Body of pancreas (tissue), 4 donors: ENCODE measurements around the gene COL4A2. TPM values are rescaled to one million over a fixed set of nuclear protein-coding genes. Genes with fewer than 3 reads are reported as not detected.

Experiments
- ATAC-seq: fragments of 150-250 bp; one replicate; pipeline ENCODE4 v1.9.1; 2016
- DNase-seq, 4 donors: peaks; one replicate each; pipeline ENCODE4 v3.0.0-alpha.2; 2019
- H3K27ac ChIP-seq, 4 donors: fragments of 200-600 bp; sonication (generic); 1 replicate in 3 of 4; 2 replicates in 1 of 4; pipeline versions ENCODE4 v1.5.1 to v1.6.1; 2016 to 2019; ENCODE audit warnings: mild to moderate bottlenecking in 1 of 4, mixed read lengths in 1 of 4, moderate library complexity in 1 of 4
- H3K27me3 ChIP-seq, 2 donors: fragments of 200-600 bp; sonication (generic); one replicate each; pipeline ENCODE4 v1.6.0; 2016; ENCODE audit warnings: mild to moderate bottlenecking in 1 of 2
- H3K36me3 ChIP-seq, 2 donors: fragments of 200-600 bp; sonication (generic); replicated peaks in 1 of 2; 2 replicates each; pipeline ENCODE4 v1.5.1; 2016; ENCODE audit warnings: low read depth in 2 of 2; ENCODE audit not compliant: insufficient read depth in 1 of 2
- H3K4me1 ChIP-seq: fragments of 200-600 bp; sonication (generic); one replicate; pipeline ENCODE4 v1.6.0; 2016
- H3K4me3 ChIP-seq, 2 donors: fragments of 200-600 bp; sonication (generic); 1 replicate in 1 of 2; 2 replicates in 1 of 2; pipeline ENCODE4 v1.5.1; 2016 to 2019
- H3K9me3 ChIP-seq, 3 donors: fragments of 200-600 bp; sonication (generic); 1 replicate in 2 of 3; 2 replicates in 1 of 3; pipeline ENCODE4 v1.5.1; 2016
- POLR2A ChIP-seq, 3 donors: fragments of 450-650 bp; IDR thresholded peaks; one replicate each; pipeline ENCODE4 v1.6.1; 2016; ENCODE audit warnings: antibody characterized with exemption in 3 of 3, mild to moderate bottlenecking in 2 of 3
- WGBS, 2 donors: methylation state at CpG; one replicate each; pipeline ENCODE4 v1.1.5; 2017; 5-methylcytosine and 5-hydroxymethylcytosine counted together
- intact Hi-C: fragments of 100-400 bp; cut with DNase I; formaldehyde crosslinking; loops from one replicate; pipeline ENCODE4 v1.15.1; 2023
- total RNA-seq, 2 donors: library from RNA; depleted of rRNA; stranded (reverse); fragments of >200 nt; gene quantifications; one replicate each; pipeline ENCODE4 v1.1.0, GENCODE V29; 2016
- TF ChIP-seq, protein P1 (sequence below), 7 experiments: fragments of 450-650 bp in 4 of 7; fragments of 200-600 bp in 3 of 7; sonication (generic) in 3 of 7; IDR thresholded peaks; one replicate each; pipeline ENCODE4 v1.5.1; 2016 to 2019; ENCODE audit warnings: antibody characterized with exemption in 7 of 7

The COL4A2 gene
- total RNA-seq, 2 donors from 2014 or later = 69.3 to 230 TPM

DNA sequence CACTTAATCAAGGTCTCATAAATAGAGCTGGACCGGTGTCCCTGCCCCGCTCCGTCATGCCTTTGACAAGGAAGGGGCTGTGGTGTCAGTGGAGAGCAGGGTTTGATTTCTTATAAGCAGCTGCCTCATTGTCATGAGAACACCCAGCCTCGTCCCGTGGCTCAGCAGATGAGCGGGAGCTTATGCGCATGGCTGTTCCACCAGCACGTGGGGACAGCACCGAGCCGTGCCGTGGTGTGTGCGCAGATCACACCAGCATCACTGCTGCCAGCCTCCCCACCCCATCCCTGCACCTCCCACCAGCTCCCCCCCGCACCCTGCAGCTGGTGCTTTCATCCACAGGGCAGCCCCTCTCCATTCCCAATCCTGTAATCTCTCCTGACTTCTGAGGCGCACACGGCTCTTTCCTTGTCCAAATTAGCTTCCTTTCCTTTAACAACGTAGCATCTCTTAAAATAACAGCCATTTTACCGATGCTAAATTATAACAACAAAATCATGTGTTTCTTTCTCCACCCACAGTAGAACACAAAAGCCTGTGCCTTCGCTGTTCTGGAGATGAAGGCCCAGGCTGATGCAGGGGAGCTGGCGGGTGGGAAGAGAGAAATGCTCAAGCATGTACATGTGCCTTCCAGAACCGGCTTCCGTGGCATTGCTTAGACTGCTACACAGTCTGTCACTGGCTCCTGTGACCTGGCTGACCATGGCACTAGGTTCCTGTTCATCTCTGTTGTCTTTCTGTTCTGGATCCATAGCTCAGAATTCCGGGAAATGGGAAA lies 157.7 kb downstream of the COL4A2 start:
- 76 to 83% methylated on average over 22 of the region's 22 CpGs for WGBS, 2 donors
- TF ChIP-seq POLR2A (IDR thresholded peaks at IDR 0.05) = no peak
- TF ChIP-seq, protein P1, sequence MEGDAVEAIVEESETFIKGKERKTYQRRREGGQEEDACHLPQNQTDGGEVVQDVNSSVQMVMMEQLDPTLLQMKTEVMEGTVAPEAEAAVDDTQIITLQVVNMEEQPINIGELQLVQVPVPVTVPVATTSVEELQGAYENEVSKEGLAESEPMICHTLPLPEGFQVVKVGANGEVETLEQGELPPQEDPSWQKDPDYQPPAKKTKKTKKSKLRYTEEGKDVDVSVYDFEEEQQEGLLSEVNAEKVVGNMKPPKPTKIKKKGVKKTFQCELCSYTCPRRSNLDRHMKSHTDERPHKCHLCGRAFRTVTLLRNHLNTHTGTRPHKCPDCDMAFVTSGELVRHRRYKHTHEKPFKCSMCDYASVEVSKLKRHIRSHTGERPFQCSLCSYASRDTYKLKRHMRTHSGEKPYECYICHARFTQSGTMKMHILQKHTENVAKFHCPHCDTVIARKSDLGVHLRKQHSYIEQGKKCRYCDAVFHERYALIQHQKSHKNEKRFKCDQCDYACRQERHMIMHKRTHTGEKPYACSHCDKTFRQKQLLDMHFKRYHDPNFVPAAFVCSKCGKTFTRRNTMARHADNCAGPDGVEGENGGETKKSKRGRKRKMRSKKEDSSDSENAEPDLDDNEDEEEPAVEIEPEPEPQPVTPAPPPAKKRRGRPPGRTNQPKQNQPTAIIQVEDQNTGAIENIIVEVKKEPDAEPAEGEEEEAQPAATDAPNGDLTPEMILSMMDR (IDR thresholded peaks at IDR 0.05) = no peak
- intact Hi-C loops = no loop called here

DNA sequence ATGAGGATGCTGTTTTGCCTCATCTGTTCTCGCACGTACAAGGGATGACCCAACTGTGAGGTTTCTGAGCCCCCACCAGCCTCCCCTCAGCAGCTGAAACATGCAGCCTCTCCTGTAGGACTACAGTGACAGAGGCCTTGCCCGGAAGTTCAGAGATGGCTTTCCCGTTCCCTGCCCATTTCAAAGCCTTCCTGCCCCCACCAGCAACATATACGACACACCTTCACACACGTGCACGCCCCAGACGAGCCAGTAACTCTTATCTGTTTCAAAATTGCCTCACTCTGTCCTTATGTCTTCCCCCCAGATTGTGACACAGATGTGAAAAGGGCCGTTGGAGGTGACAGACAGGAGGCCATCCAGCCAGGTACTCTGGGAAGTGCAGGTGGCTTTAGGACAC lies 158.6 kb downstream of the COL4A2 start:
- no peak for ATAC-seq
- H3K4me1 ChIP-seq = no peaks in the 10 kb centered on the region
- no peak overlapping the region for H3K27ac ChIP-seq
- H3K36me3 ChIP-seq = no peaks in the 10 kb centered on the region
- 83 to 86% methylated on average over 9 of the region's 9 CpGs for WGBS, 2 donors
- no peak overlapping the region for H3K4me3 ChIP-seq
- no peak for TF ChIP-seq POLR2A (IDR thresholded peaks at IDR 0.05)
- TF ChIP-seq, protein P1 (IDR thresholded peaks at IDR 0.05) = no peak
- intact Hi-C loops = no loop called here
- DNase-seq = no peak
- H3K27me3 ChIP-seq = no peaks in the 10 kb centered on the region
- H3K9me3 ChIP-seq = no peaks in the 10 kb centered on the region

More for the DNA sequence above, 157.7 kb downstream of the COL4A2 start:
- no peak for ATAC-seq
- H3K27me3 ChIP-seq = no peaks in the 10 kb centered on the region
- no peaks in the 10 kb centered on the region for H3K9me3 ChIP-seq
- no peak overlapping the region for H3K27ac ChIP-seq
- H3K4me1 ChIP-seq = no peaks in the 10 kb centered on the region
- DNase-seq = no peak
- no peaks in the 10 kb centered on the region for H3K36me3 ChIP-seq
- H3K4me3 ChIP-seq = no peak overlapping the region

DNA sequence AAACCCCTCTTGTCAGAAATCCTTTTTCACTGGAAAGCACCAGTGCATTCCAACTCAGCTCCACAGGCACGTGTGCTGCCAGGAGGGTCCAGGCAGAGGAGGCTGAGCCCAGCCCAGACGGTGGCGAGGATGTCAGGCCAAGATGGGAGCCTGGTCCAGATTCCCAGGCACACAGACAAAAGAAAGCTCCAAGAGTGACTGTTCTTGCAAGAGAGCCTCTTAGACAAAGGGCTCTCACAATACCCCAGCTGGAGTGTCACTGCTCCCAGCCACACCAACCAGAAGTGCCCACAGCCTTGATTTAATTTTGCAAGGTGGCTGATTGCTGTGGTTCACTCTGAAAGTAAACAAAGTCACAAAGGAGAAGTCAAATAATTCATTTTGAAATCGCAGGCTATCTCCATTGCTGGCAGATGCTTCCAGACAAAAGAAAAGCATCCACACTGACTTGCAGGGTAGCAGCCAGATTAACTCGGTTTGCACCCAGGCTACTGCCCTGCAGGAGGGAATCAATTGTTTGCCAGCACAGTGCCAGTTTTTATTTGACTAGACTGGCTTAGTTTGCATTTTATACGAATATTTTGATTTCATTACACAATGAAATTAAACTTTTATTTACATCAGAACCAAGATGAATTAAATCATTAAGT lies 159.3 kb downstream of the COL4A2 start:
- no peaks in the 10 kb centered on the region for H3K4me1 ChIP-seq
- H3K27ac ChIP-seq = no peak overlapping the region
- H3K4me3 ChIP-seq = no peak overlapping the region
- H3K9me3 ChIP-seq = no peaks in the 10 kb centered on the region
- TF ChIP-seq, protein P1 (IDR thresholded peaks at IDR 0.05) = no peak
- TF ChIP-seq POLR2A (IDR thresholded peaks at IDR 0.05) = no peak
- H3K27me3 ChIP-seq = no peaks in the 10 kb centered on the region
- intact Hi-C loops = no loop called here
- H3K36me3 ChIP-seq = no peaks in the 10 kb centered on the region
- DNase-seq (no peak), ATAC-seq (no peak)
- WGBS, 2 donors = 66 to 69% methylated on average over 6 of the region's 6 CpGs

DNA sequence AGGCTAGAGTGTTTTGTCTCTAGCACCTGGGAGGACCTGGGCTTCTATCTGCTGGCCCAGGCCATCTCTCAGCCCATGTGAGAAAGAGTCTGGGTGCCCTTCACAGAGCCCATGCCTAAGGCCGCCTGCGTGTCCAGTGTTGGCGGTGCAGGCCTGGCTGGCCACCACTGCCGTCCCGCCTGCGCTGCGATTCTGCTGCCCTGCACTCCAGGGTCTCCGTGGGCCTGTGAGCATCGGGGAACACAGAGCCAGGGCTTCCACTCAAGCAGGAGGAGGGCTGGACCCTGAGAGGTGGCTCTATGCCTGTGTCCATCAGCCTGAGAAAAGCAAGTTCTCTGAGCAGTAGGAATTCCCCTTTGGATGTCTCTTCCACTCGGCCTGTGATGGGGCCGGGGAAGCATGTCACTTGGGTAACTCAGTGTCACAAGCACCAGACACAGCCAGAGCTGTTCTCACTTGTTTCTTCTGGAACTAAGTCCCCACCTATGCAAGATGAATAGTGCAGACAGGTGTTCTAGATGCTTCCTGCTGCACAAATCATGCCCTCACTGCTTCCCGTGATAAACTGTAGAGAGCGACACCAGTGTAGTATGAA lies 160.5 kb downstream of the COL4A2 start:
- 93 to 94% methylated on average over 12 to 13 of the region's 13 CpGs for WGBS, 2 donors
- Histone ChIP-seq H3K9me3 (no peaks in the 10 kb centered on the region), H3K36me3 (no peaks in the 10 kb centered on the region), H3K4me1 (no peaks in the 10 kb centered on the region), H3K4me3 (no peak overlapping the region), H3K27me3 (no peaks in the 10 kb centered on the region), H3K27ac (no peak overlapping the region)
- ATAC-seq (no peak), DNase-seq (no peak)
- intact Hi-C loops = no loop called here
- TF ChIP-seq, protein P1 (IDR thresholded peaks at IDR 0.05) = no peak
- no peak for TF ChIP-seq POLR2A (IDR thresholded peaks at IDR 0.05)
